Fibroblast of skin of right quadriceps (primary cell): ENCODE data around the gene UBR4.
"Not testable (repeated sequence)": the region's sequence is repeated elsewhere in the genome, so short reads cannot be mapped to it uniquely, and the experiment has no call there.

ENCODE experiments used
- DNase-seq: peaks from one replicate; pipeline ENCODE4 v3.0.0-alpha.2; 2013

The UBR4 gene

DNA sequence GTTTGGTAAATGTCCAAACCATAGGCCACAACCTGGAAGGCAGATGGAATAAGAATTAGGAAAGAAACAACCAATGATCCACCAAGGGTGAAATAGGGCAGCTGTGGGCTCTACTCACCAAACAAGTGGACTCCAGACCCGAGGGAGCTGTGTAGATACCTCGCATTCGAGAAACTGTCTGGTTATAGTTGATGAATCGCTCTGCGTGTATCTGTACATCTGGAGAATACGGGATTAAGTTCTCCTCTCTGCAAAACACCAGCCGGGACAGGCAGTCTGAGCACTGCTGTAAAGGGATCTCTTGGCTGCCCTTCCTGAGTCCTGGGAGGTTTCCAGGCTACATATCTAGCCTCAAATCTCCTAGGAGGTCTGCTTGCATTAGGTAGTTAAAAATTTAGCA lies 9.4 kb upstream of the UBR4 start:
- no peak for DNase-seq

GRCh38 chr1:19216585-19216984 lies 6.5 kb upstream of the UBR4 start:
- DNase-seq: not testable (repeated sequence)

DNA sequence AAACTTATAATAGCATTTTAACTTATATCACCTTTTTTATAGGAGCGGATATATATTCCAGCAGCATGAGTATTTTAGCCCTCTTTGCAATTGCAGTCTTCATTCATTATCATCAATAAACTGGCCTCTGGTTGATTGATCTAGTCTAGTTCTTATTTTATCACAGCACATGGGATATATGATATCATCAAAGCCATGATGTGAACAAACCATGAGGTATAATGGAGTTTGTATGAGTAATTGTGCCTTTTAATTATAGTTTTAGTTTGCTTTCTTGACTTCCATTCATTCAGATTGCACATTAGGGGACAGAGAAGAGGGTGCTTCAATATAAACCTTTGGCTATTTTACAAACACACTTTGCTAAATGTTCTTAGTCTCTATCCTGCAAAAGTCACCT lies 3.5 kb upstream of the UBR4 start:
- DNase-seq: no peak

GRCh38 chr1:19212167-19212566 lies 2.1 kb upstream of the UBR4 start:
- DNase-seq: no peak

DNA sequence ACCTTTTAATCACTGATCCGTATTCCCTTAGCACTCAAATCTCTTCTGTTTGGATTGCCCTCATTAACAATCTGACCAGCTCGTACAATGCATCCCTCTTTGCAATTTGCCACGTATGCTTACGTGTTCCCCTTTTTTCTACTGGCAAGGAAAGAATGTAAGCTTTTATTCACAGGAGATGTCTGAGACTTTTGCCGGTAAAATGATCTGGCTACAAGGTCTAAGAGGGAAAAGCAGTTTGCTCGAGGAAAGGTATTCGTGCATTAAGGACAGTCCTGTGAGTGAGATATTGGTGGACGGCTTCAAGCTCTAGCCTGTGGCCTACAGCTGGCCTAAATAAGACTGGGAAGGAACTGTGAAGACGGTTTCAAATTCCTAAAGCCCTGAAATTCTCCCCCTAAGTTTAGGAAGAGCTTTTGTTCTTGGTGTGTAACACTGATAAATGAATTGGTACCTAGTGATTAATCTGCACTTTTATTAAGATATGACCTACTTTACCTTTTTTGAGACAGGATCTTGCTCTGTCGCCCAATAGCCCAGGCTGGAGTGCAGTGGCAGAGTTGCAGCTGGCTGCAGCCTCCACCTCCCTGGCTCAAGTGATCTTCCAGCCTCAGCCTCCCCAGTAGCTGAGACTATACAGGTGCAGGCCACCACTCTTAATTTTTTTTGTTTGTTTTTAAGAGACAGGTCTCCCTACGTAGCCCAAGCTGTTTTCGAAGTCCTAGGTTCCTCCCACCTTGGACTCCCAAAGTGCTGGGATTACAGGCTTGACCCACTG lies 895 bp upstream of the UBR4 start:
- peak; percentile 12 for DNase-seq

DNA sequence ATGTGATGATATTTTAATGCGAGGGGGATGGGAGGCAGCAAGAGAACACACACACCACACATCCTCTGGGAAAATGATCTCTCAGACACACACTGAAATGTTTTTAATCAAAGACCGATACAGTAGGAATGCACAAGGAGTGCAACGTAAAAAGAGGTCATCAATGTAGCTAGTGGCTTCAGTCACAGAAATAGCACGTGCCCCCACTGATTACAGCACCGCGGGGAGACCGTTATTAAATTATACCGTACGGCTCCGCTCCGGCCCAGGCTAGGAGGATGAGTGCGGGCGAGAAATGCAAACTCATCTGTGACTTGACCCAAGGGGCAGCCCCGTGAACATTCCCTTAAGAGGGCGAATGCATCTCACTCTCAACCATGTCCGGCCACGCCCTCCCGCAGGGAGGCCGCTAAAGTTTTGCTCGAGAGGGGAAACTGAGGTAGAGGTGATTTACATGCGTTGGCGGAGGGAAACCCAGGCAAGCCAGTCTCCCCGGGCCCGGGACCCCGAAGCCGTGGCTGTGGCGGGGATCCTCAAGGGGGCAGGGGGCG lies 552 bp downstream of the UBR4 start:
- peak; percentile 19 for DNase-seq

DNA sequence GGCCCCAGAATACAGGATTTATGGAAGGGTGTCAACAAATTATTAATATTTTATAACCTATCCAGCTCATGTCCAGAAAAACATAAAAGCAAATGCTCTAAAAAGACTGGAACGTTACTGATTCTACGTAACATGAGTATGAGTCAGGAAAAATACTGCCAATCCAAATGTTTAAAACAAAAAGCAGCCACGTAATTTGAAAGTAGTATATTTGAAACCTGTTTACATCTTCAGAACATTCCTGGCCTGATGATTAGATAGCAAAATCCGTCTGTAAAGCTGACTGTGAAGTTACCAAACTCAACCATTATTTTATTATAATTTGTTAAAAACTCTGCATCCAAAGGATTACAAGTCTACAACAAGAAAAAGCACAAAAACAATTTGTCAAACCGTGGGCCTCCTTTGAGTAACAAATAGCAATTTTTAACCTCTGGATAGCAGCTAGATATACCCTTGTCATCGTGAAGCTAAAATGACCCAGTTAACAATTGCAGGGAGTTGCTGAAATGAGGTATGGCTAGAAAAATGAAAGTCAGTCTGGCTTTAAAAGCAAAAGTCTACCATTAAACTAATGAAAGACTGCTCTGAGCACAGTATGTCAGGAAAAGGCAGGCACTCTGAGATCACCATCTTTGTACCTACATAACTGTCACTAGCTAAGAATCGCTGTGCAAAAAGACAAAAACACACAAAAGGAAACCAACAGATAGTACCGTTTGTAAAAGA lies 1.2 kb downstream of the UBR4 start:
- peak; percentile 35 for DNase-seq

DNA sequence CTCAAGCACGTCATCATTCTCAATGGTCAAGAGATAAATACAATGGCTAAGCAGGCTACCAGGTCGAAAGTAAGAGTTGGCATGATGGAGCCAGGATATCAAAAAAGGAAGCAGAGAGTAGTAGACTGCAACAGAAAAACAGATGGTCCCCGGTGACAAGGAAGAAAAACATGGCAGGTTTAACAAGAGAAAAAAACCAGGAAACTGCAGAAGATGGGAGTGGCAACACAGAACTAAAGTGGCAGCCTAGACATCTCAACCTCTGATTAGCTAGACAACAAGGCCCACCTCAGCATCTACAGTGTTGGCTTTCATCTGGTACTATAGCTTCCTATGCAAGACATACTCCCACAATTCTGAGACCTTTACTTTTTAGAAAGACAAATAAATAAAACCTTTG lies 3.1 kb downstream of the UBR4 start:
- no peak for DNase-seq

- DNase-seq: no peak
Measured at GRCh38 chr1:19205845-19206244, 4.2 kb downstream of the UBR4 start.

- no peak for DNase-seq
Measured at GRCh38 chr1:19205403-19205802, 4.7 kb downstream of the UBR4 start.

GRCh38 chr1:19204446-19205266 lies 5.4 kb downstream of the UBR4 start:
- no peak for DNase-seq

GRCh38 chr1:19203440-19203839 lies 6.6 kb downstream of the UBR4 start:
- DNase-seq: peak; percentile 45

GRCh38 chr1:19202396-19202795 lies 7.7 kb downstream of the UBR4 start:
- DNase-seq: no peak

GRCh38 chr1:19199969-19200604 lies 10.0 kb downstream of the UBR4 start:
- DNase-seq: no peak

DNA sequence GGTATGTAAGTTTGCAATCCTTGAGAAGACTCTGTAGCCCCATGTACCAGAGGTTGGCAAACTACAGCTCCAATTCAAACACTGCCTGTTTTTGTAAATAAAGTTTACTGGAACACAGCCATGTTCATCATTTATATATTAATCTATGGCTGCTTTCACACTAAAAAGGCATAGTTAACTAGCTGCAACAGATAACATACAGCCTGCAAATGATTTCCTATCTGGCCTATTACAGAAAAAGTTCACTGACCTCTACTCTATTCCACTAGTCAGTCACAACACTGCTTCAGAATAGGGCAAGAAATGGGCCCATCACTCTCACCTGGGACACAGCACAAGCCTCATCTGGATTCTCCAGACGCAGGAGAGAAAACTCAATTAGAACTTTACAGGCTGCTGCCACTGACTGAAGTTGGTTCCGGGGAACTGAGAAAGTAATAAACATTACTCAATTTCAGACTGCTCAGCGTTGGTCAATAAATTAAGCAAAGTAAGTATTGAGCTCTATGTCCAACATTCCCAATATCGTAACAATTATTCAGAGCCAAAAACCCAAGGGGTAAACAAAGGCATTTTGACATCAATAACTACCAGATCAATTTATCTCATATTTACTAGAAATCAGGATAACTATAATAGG lies 10.6 kb downstream of the UBR4 start:
- no peak for DNase-seq

GRCh38 chr1:19198820-19199219 lies 11.2 kb downstream of the UBR4 start:
- DNase-seq: no peak

DNA sequence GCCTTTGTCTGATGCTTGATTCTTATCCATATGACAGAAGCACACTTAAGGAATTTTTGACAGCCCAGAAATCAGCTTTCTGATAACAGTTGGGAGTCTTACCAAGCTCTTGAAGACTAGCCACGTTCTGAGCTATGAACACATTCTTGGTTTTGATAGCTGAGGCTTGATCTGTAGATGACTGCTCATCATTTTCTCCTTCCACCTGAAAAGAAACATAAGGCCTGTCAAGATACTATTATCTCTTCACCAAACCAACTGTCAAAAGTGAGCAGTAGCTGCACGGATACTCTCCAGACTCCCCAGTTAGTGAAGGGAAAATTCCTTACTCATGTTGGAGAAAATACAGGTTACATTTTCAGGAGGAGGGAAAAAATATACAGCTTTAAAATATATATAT lies 12.2 kb downstream of the UBR4 start:
- no peak for DNase-seq

GRCh38 chr1:19196331-19196730 lies 13.7 kb downstream of the UBR4 start:
- DNase-seq: no peak

GRCh38 chr1:19193004-19193403 lies 17.1 kb downstream of the UBR4 start:
- DNase-seq: no peak

DNA sequence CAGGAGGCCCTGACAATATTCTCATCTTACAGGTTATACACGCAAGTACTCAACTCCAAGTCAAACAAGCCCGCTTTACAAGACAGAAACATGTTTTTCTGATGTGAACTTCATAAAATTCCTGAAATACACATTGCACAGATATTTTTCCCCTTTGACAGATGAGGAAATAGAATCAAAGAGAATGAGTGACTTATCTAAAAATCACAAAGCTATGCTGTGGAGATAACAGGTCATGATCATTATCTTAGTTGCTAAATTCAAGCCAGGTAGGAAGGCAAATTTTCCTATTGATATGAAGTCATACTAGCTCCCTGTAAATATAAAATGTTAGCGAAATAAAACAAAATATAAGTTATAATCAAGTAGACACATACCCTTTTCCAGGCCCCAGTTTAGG lies 18.3 kb downstream of the UBR4 start:
- DNase-seq: no peak

DNA sequence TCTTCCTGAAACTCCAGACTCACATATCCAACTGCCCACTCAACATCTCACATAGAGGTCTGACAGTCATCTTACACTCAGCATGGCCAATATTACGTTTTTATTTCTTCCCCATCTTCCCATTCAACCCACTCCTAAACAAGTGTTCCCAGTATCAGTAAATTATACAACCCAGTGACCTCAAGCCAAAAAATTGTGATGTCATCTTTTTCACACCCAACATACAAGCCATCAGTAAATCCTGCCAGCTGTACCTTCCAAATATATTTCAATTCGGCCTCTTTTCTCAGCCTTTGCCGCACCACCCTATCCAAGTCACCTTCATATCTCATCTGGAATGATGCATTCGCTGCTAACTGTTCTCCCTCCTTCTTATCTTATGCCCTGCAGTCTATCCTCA lies 19.6 kb downstream of the UBR4 start:
- DNase-seq: no peak

- no peak for DNase-seq
Measured at GRCh38 chr1:19189270-19189669, 20.8 kb downstream of the UBR4 start.
